ENCODE results near the gene DMRT2.

DNA sequence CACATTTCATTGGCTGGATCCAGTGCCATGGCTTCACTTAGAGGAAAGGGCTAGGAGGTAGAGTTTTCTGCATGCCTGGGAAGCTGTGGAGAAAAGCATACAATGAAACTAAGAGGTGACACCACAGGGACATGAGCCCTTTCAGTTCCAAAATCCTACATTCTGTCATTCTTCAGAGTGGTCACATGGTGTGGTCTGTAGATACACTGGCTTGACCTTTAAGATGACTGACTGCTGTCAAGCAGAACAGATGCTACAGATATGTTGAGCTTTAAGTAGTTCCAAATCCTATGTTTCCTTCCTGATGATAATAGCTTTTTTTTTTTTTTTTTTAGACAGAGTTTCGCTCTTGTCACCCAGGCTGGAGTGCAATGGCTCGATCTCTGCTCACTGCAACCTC, 47.5 kb upstream of the DMRT2 start:
- TF ChIP-seq, protein P1, sequence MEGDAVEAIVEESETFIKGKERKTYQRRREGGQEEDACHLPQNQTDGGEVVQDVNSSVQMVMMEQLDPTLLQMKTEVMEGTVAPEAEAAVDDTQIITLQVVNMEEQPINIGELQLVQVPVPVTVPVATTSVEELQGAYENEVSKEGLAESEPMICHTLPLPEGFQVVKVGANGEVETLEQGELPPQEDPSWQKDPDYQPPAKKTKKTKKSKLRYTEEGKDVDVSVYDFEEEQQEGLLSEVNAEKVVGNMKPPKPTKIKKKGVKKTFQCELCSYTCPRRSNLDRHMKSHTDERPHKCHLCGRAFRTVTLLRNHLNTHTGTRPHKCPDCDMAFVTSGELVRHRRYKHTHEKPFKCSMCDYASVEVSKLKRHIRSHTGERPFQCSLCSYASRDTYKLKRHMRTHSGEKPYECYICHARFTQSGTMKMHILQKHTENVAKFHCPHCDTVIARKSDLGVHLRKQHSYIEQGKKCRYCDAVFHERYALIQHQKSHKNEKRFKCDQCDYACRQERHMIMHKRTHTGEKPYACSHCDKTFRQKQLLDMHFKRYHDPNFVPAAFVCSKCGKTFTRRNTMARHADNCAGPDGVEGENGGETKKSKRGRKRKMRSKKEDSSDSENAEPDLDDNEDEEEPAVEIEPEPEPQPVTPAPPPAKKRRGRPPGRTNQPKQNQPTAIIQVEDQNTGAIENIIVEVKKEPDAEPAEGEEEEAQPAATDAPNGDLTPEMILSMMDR (conservative IDR thresholded peaks at IDR 0.05 in 1 of 2, IDR thresholded peaks at IDR 0.05 in 1 of 2; ENCODE audit: extremely low read depth in 1 of 2, insufficient read depth in 1 of 2, low read depth in 1 of 2, low read length in 2 of 2): no peak
- no peak for TF ChIP-seq EZH2 (IDR thresholded peaks at IDR 0.05; ENCODE audit: borderline replicate concordance, low read length)
